H9 (cell line): ENCODE data around the gene SCGB1A1. TPM values are rescaled to one million over a fixed set of nuclear protein-coding genes. Genes with fewer than 3 reads are reported as not detected.
A peak's percentile ranks its signal among the peaks of the same experiment; 100 is the strongest.

ENCODE experiments used
- DNase-seq: peaks from one replicate; pipeline ENCODE4 v3.0.0-alpha.2; 2017
- H2AFZ ChIP-seq: one replicate; pipeline ENCODE4 v1.6.1; 2013; ENCODE audit warnings: mild to moderate bottlenecking, low read length, control low read depth, moderate library complexity
- H2AK5ac ChIP-seq: 2 replicates; pipeline ENCODE4 v1.6.1; 2013; ENCODE audit warnings: low read length, control low read depth, mixed read lengths; ENCODE audit not compliant: insufficient read length
- H2BK120ac ChIP-seq: one replicate; pipeline ENCODE4 v1.6.1; 2013; ENCODE audit warnings: low read depth, mild to moderate bottlenecking, low read length, control low read depth, inconsistent platforms; ENCODE audit not compliant: poor library complexity, severe bottlenecking
- H2BK12ac ChIP-seq: 2 replicates; pipeline ENCODE4 v1.6.1; 2013; ENCODE audit warnings: low read length, control low read depth, mixed read lengths, low read depth; ENCODE audit not compliant: insufficient read length
- H2BK15ac ChIP-seq: 2 replicates; pipeline ENCODE4 v1.6.1; 2013; ENCODE audit warnings: low read depth, low read length, control low read depth
- H2BK20ac ChIP-seq: one replicate; pipeline ENCODE4 v1.6.1; 2013; ENCODE audit warnings: low read depth, mild to moderate bottlenecking, low read length, control low read depth, inconsistent platforms; ENCODE audit not compliant: poor library complexity, severe bottlenecking
- H2BK5ac ChIP-seq: 2 replicates; pipeline ENCODE4 v1.6.1; 2013; ENCODE audit warnings: low read length, control low read depth, mixed read lengths; ENCODE audit not compliant: insufficient read length
- H3K14ac ChIP-seq: 2 replicates; pipeline ENCODE4 v1.6.1; 2013; ENCODE audit warnings: low read length, control low read depth; ENCODE audit not compliant: insufficient read depth
- H3K18ac ChIP-seq: 2 replicates; pipeline ENCODE4 v1.6.1; 2013; ENCODE audit warnings: low read depth, mild to moderate bottlenecking, mixed read lengths, low read length, control low read depth; ENCODE audit not compliant: insufficient read length
- H3K23ac ChIP-seq: 2 replicates; pipeline ENCODE4 v1.6.1; 2013; ENCODE audit warnings: low read length, control low read depth, mixed read lengths, low read depth; ENCODE audit not compliant: insufficient read length
- H3K23me2 ChIP-seq: 2 replicates; pipeline ENCODE4 v1.6.1; 2013; ENCODE audit warnings: low read depth, mild to moderate bottlenecking, mixed read lengths, low read length, control low read depth; ENCODE audit not compliant: insufficient read length, poor library complexity, severe bottlenecking
- H3K27ac ChIP-seq: 2 replicates; pipeline ENCODE4 v1.5.1; 2013; ENCODE audit warnings: low read length, control low read depth, mixed read lengths, low read depth; ENCODE audit not compliant: insufficient read length
- H3K27me3 ChIP-seq: 2 replicates; pipeline ENCODE4 v1.6.1; 2013; ENCODE audit warnings: low read length, control low read depth, inconsistent platforms; ENCODE audit not compliant: insufficient read depth
- H3K4ac ChIP-seq: 2 replicates; pipeline ENCODE4 v1.6.1; 2013; ENCODE audit warnings: low read depth, mild to moderate bottlenecking, control low read depth, inconsistent platforms, low read length, moderate library complexity
- H3K4me1 ChIP-seq: 2 replicates; pipeline ENCODE4 v1.6.1; 2013; ENCODE audit warnings: low read length, control low read depth, inconsistent platforms; ENCODE audit not compliant: insufficient read depth
- H3K4me2 ChIP-seq: 2 replicates; pipeline ENCODE4 v1.6.1; 2013; ENCODE audit warnings: low read length, control low read depth, mixed read lengths; ENCODE audit not compliant: insufficient read length, insufficient read depth
- H3K56ac ChIP-seq: 2 replicates; pipeline ENCODE4 v1.6.1; 2013; ENCODE audit warnings: low read depth, mild to moderate bottlenecking, mixed read lengths, low read length, control low read depth; ENCODE audit not compliant: insufficient read length
- H3K79me1 ChIP-seq: 2 replicates; pipeline ENCODE4 v1.6.1; 2013; ENCODE audit warnings: low read depth, mild to moderate bottlenecking, moderate library complexity, low read length, control low read depth, inconsistent platforms; ENCODE audit not compliant: insufficient read depth, poor library complexity, severe bottlenecking
- H3K79me2 ChIP-seq: 2 replicates; pipeline ENCODE4 v1.6.1; 2013; ENCODE audit warnings: low read length, control low read depth, inconsistent platforms; ENCODE audit not compliant: insufficient read depth
- H3K9ac ChIP-seq: 2 replicates; pipeline ENCODE4 v1.6.1; 2013; ENCODE audit warnings: low read length, control low read depth, mixed read lengths; ENCODE audit not compliant: insufficient read length; ENCODE audit errors: extremely low read depth
- H3K9me3 ChIP-seq: one replicate; pipeline ENCODE4 v1.6.1; 2013; ENCODE audit warnings: low read depth, low read length, inconsistent platforms; ENCODE audit not compliant: control insufficient read depth
- H3T11ph ChIP-seq: one replicate; pipeline ENCODE4 v1.6.1; 2013; ENCODE audit warnings: mild to moderate bottlenecking, low read length, control low read depth, inconsistent platforms
- H4K20me1 ChIP-seq: one replicate; pipeline ENCODE4 v1.6.1; 2013; ENCODE audit not compliant: control insufficient read depth, insufficient read length, insufficient read depth
- H4K5ac ChIP-seq: 2 replicates; pipeline ENCODE4 v1.6.1; 2013; ENCODE audit warnings: low read depth, mild to moderate bottlenecking, mixed read lengths, low read length, control low read depth; ENCODE audit not compliant: insufficient read length
- H4K8ac ChIP-seq: replicated peaks from 2 replicates; pipeline ENCODE4 v1.6.1; 2013; ENCODE audit warnings: low read length, control low read depth, mixed read lengths, low read depth; ENCODE audit not compliant: insufficient read length
- H4K91ac ChIP-seq: 2 replicates; pipeline ENCODE4 v1.6.1; 2013; ENCODE audit warnings: low read depth, mild to moderate bottlenecking, moderate library complexity, mixed read lengths, low read length, control low read depth; ENCODE audit not compliant: insufficient read length
- H3K27ac Mint-ChIP-seq, 3 experiments: 2 replicates in 2 of 3; 3 replicates in 1 of 3; pipeline ENCODE4 v1.8.0; 2020 to 2021; ENCODE audit warnings: mixed read lengths in 3 of 3, mild to moderate bottlenecking in 1 of 3, moderate library complexity in 1 of 3
- H3K27me3 Mint-ChIP-seq: 2 replicates; pipeline ENCODE4 v1.8.0; 2021; ENCODE audit warnings: low read depth, mild to moderate bottlenecking, moderate library complexity, mixed read lengths
- H3K36me3 Mint-ChIP-seq, 3 experiments: 2 replicates in 2 of 3; 3 replicates in 1 of 3; pipeline ENCODE4 v1.8.0; 2020 to 2021; ENCODE audit warnings: low read depth in 3 of 3, mixed read lengths in 3 of 3; ENCODE audit not compliant: insufficient read depth in 1 of 3
- H3K4me1 Mint-ChIP-seq, 2 experiments: 2 replicates each; pipeline ENCODE4 v1.8.0; 2020; ENCODE audit warnings: mixed read lengths in 2 of 2
- H3K4me3 Mint-ChIP-seq, 2 experiments: 2 replicates in 1 of 2; 3 replicates in 1 of 2; pipeline ENCODE4 v1.8.0; 2020 to 2021; ENCODE audit warnings: mild to moderate bottlenecking in 2 of 2, mixed read lengths in 2 of 2, moderate library complexity in 1 of 2
- H3K9me3 Mint-ChIP-seq, 2 experiments: 2 replicates in 1 of 2; 3 replicates in 1 of 2; pipeline ENCODE4 v1.8.0; 2020; ENCODE audit warnings: mild to moderate bottlenecking in 2 of 2, mixed read lengths in 2 of 2, moderate library complexity in 1 of 2
- WGBS: extraction: QIAGEN DNeasy Blood & Tissue Kit; methylation state at CpG from one replicate; pipeline ENCODE4 v1.1.7; 2013; ENCODE audit warnings: missing lambda C conversion rate, low lambda C conversion rate, mixed read lengths; ENCODE audit not compliant: insufficient read length; ENCODE audit errors: extremely low coverage; 5-methylcytosine and 5-hydroxymethylcytosine counted together
- total RNA-seq: library from RNA; stranded (reverse); gene quantifications from 2 replicates; pipeline ENCODE4 v1.2.1, GENCODE V29; 2021
- TF ChIP-seq, protein P1 (sequence below): fragments of 200-600 bp; sonication (generic); conservative IDR thresholded peaks from 3 replicates; pipeline ENCODE4 v1.8.0; 2021; ENCODE audit warnings: antibody characterized with exemption, mild to moderate bottlenecking

The SCGB1A1 gene
- total RNA-seq, 1 experiment from 2014 or later, result not detected

DNA sequence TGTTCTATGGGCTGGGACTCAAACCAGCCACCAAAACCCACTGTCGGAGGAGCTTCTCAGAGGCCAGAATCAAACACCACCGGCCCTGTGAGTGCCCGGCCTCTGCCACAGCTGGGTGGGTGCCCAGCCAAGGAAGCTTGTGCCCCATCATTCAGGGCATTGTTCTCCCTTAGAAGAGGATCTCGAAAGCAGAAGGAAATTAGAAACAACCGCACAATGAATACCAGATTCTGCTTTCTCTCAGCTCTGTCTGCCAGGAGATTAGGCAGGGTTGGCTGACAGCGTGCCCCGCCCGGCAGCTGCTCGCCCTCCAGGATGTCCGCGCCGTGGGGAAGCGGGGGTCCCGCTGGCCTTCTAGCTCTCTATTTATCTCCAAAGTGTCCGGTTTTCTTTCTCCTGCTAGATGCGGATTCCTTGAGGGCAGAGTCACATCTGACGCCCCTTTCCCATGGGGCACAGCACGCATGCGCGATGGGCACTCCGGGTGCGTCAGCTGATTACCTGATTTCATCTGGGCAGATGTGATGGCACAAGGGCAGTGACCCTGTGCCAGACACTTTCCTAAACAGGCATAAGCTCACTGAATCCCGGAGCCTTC is 25.5 kb downstream of the SCGB1A1 start:
- DNase-seq, result peak; percentile 36
- H3K9ac ChIP-seq, result no peak overlapping the region

More for the DNA sequence above, 25.5 kb downstream of the SCGB1A1 start:
- Histone ChIP-seq H2BK5ac (no peak overlapping the region), H3K79me1 (no peaks in the 10 kb centered on the region), H2AK5ac (no peak overlapping the region), H3K79me2 (no peaks in the 10 kb centered on the region; the same call in 1 of the 2 replicates), H3K27me3 (no peaks in the 10 kb centered on the region), H3K27ac (no peak overlapping the region), H2BK120ac (no peak overlapping the region), H3K4me2 (no peak overlapping the region), H4K8ac (no peak overlapping the region), H2BK20ac (no peak overlapping the region), H3K14ac (no peak overlapping the region), H3K23ac (no peak overlapping the region), H2AFZ (no peak overlapping the region), H3T11ph (no peak overlapping the region), H3K4me1 (no peaks in the 10 kb centered on the region; the same call in 1 of the 2 replicates), H3K9me3 (no peaks in the 10 kb centered on the region), H2BK12ac (no peak overlapping the region), H3K23me2 (no peaks in the 10 kb centered on the region), H4K5ac (no peak overlapping the region), H3K4ac (no peak overlapping the region), H4K91ac (no peak overlapping the region), H2BK15ac (no peak overlapping the region), H3K56ac (no peak overlapping the region), H4K20me1 (no peaks in the 10 kb centered on the region), H3K18ac (no peak overlapping the region)
- H3K27ac Mint-ChIP-seq, result peak overlapping the region in 1 of 3 experiments; percentile 42; a peak in 1 of 7 replicates
- peaks cover 12% of the 10 kb centered on the region for H3K27me3 Mint-ChIP-seq
- H3K9me3 Mint-ChIP-seq, result no peaks in the 10 kb centered on the region
- peaks cover 3 to 9% of the 10 kb centered on the region in 2 experiments for H3K4me1 Mint-ChIP-seq
- H3K36me3 Mint-ChIP-seq, result no peaks in the 10 kb centered on the region
- no CpG with 5 or more reads among the region's 23 CpGs for whole genome bisulfite sequencing
- TF ChIP-seq, protein P1, sequence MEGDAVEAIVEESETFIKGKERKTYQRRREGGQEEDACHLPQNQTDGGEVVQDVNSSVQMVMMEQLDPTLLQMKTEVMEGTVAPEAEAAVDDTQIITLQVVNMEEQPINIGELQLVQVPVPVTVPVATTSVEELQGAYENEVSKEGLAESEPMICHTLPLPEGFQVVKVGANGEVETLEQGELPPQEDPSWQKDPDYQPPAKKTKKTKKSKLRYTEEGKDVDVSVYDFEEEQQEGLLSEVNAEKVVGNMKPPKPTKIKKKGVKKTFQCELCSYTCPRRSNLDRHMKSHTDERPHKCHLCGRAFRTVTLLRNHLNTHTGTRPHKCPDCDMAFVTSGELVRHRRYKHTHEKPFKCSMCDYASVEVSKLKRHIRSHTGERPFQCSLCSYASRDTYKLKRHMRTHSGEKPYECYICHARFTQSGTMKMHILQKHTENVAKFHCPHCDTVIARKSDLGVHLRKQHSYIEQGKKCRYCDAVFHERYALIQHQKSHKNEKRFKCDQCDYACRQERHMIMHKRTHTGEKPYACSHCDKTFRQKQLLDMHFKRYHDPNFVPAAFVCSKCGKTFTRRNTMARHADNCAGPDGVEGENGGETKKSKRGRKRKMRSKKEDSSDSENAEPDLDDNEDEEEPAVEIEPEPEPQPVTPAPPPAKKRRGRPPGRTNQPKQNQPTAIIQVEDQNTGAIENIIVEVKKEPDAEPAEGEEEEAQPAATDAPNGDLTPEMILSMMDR, result no peak
- no peak overlapping the region for H3K4me3 Mint-ChIP-seq
